Measurements from ENCODE around the gene DCUN1D2.

Gene DCUN1D2

DNA sequence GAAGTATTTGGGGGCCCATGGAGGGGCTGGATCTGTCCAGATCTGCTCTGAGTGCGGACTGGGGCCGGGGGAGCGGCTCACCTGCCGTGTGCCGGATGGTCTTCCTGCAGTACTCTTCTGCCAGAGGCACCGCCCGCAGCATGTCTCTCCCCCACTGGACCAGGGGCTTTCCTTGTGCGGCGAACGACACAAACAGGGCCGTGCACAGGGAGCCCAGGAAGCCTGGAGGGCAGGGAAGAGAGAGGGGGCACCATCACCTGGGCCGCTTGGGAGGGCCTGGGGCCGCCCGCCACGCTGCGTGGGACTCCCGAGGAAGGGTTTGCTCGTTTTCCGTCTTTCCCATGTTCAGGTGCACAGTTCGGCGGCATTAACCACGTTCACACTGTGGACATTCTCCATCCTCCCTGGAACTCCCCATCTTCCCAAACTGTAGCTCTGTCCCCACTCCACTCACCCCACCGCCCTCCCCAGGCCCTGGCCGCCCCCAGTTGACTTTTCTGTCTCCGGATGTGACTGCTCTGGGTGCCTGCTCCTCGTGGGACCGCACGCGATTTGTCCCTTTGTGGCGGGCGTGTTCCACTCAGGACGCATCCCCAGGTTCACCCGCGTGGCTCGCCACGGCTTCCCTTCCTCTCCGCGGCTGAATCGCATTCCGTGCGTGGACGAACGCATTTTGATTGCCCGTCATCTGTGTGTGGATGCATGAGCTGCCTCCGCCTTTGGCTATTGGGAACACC, 61.5 kb downstream of the DCUN1D2 start:
- Histone ChIP-seq H3K9ac (ENCODE audit: low read length) (no peak overlapping the region), H3K4me1 (ENCODE audit: control insufficient read depth, insufficient read depth, low read length) (no peaks in the 10 kb centered on the region), H3K27me3 (ENCODE audit: control insufficient read depth, insufficient read depth, low read length) (no peaks in the 10 kb centered on the region), H3K4me3 (ENCODE audit: low read length) (no peak overlapping the region), H3K36me3 (ENCODE audit: control insufficient read depth, insufficient read depth, low read length) (no peaks in the 10 kb centered on the region), H3K27ac (ENCODE audit: low read depth, low read length) (no peak overlapping the region)

DNA sequence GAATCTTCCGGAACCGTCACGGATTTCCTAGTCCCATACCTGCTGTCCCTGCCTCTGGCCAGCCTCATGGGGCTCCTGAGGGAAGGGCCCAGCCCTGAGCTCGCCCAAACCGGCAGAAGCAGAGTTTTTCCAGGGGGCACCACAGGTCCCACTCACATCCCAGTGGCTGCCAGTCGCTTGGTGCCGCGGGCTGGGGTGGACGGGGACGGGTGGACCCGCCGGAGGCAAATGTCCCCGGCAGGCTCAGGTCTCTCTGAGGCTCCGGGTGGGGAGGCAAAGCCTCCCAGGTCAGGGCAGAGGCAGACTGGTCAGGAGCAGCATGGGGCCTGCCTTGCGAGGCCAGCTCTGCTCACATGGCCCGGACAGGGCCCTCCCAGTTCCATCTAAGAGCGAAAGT, 62.0 kb downstream of the DCUN1D2 start:
- H3K36me3 ChIP-seq (ENCODE audit: control insufficient read depth, insufficient read depth, low read length): no peaks in the 10 kb centered on the region
- no peaks in the 10 kb centered on the region for H3K27me3 ChIP-seq (ENCODE audit: control insufficient read depth, insufficient read depth, low read length)
- H3K4me3 ChIP-seq (ENCODE audit: low read length): no peak overlapping the region
- H3K27ac ChIP-seq (ENCODE audit: low read depth, low read length): no peak overlapping the region
- no peaks in the 10 kb centered on the region for H3K4me1 ChIP-seq (ENCODE audit: control insufficient read depth, insufficient read depth, low read length)
- H3K9ac ChIP-seq (ENCODE audit: low read length): no peak overlapping the region

DNA sequence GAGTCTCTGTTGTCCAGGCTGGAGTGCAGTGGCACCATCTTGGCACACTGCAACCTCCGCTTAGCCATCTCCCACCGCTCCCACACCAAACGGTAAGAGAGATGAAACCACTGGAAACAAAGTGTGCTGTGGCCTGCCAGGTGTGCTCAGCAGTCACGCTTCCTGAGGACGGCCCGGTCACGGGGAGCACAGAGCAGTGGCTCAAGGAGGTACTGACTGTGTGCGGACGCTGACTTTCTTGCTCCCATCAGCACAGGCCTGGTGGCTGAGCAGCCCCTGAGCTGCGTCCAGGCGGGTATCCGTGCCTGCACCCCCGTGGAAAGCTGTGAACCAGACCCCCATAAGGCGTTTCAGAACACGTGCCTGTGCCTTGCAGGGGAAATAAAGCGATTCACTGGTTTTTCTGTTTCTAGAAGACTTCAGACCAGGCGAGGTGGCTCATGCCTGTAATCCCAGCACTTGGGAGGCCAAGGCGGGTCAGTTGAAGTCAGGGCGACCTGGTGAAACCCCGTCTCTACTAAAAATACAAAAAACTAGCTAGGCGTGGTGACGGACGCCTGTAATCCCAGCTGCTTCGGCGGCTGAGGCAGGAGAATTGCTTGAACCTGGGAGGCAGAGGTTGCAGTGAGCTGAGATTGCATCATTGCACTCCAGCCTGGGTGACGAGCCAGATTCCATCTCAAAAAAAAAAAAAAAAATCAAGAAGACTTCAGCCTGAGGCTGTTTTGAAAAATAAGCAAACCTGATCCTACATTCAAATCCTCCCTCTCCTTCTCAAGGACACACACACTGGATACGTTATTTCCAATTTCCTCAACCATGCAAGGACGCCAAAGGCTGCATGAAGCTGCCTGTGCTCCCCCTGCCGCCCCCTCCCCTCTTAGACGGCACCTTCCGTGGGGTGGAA, 62.7 kb downstream of the DCUN1D2 start:
- H3K27ac ChIP-seq (ENCODE audit: low read depth, low read length): no peak overlapping the region
- no peak overlapping the region for H3K4me3 ChIP-seq (ENCODE audit: low read length)
- no peak overlapping the region for H3K9ac ChIP-seq (ENCODE audit: low read length)
- H3K36me3 ChIP-seq (ENCODE audit: control insufficient read depth, insufficient read depth, low read length): no peaks in the 10 kb centered on the region
- no peaks in the 10 kb centered on the region for H3K4me1 ChIP-seq (ENCODE audit: control insufficient read depth, insufficient read depth, low read length)
- H3K27me3 ChIP-seq (ENCODE audit: control insufficient read depth, insufficient read depth, low read length): no peaks in the 10 kb centered on the region

DNA sequence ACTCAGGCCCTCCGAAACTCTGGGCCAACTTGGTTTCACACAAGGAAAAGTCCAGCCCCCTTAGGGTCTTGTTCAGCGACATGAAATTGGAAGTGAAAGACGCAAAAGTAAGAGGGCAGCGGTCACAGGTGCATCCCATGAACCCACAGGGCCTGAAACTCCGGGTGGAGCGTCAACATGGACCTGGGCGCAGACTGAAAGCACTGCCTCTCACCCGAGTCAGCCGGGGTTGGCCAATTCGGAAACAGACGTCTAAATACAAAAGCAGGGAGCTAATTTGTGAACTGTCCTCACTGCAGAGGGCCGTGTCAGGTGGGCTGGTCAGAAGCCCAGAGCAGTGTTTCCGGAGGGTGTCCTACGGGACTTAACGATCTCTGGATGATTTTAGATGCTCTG, 63.9 kb downstream of the DCUN1D2 start:
- no peaks in the 10 kb centered on the region for H3K27me3 ChIP-seq (ENCODE audit: control insufficient read depth, insufficient read depth, low read length)
- no peaks in the 10 kb centered on the region for H3K36me3 ChIP-seq (ENCODE audit: control insufficient read depth, insufficient read depth, low read length)
- H3K4me1 ChIP-seq (ENCODE audit: control insufficient read depth, insufficient read depth, low read length): peaks cover under 1% of the 10 kb centered on the region
- H3K27ac ChIP-seq (ENCODE audit: low read depth, low read length): no peak overlapping the region
- H3K9ac ChIP-seq (ENCODE audit: low read length): no peak overlapping the region
- H3K4me3 ChIP-seq (ENCODE audit: low read length): no peak overlapping the region

DNA sequence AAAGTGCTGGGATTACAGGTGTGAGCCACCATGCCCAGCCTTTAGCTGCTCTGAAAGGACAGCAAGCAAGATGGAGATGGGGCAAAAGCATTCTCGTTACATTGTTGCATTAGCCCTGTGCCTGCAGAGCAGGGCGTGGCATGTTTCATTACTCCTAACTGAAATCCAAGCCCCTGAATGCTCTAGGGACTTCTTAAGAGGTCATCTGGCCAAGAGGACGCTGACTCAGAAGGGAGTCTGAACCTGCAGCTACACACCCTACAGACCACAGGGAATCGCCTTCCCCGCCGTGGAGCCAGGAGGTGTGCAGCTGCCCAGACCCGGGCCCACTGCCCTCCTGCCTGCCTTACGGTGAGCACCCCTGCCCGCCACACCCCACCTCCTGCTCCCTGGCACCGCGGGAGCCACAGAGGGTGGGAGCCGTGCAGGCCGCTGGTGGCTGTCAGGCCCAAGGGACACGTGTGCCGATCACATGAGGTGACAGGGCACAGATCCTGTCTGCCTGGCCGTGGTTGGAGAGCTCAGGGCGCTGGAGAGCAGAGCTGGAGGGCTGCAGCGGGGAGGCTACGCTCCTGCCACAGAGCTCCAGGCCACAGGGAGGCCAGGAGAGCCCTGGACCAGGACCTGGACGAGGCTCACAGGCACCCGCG, 64.4 kb downstream of the DCUN1D2 start:
- Histone ChIP-seq H3K27me3 (ENCODE audit: control insufficient read depth, insufficient read depth, low read length) (no peaks in the 10 kb centered on the region), H3K36me3 (ENCODE audit: control insufficient read depth, insufficient read depth, low read length) (no peaks in the 10 kb centered on the region), H3K4me1 (ENCODE audit: control insufficient read depth, insufficient read depth, low read length) (peaks cover 3% of the 10 kb centered on the region), H3K27ac (ENCODE audit: low read depth, low read length) (no peak overlapping the region), H3K4me3 (ENCODE audit: low read length) (no peak overlapping the region), H3K9ac (ENCODE audit: low read length) (no peak overlapping the region)

DNA sequence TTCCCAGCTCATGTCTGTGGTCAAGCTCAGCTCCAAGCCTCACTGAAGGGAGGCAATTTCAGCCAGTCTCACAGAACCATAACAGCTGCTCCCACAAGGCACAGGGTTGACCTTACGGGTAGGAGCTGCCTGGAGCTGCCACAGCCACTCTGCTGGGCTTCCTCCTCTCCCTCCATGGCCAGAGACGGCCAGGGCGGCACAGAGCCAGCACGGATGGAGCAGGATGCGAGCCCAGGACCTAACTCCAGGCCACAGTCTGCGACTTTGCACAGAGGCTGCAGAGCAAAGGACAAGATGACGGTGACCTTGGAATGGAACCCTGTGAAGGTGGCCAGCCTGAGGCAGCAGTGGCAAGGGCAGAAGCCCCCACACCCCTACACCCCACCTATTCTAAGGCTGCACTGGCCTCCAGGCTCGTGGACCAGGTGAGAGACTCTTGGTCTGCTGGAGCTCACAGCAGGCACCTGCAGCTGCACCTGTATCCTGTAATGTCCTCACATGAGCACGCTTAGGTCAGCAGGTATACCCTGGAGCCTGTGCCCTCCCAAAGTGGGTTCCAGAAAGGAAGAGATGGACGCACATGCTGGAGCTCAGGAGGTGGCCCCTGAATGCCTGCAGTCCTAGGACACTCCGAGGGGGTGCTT, 66.9 kb downstream of the DCUN1D2 start:
- H3K36me3 ChIP-seq (ENCODE audit: control insufficient read depth, insufficient read depth, low read length): no peaks in the 10 kb centered on the region
- H3K4me1 ChIP-seq (ENCODE audit: control insufficient read depth, insufficient read depth, low read length): peaks cover 3% of the 10 kb centered on the region
- H3K4me3 ChIP-seq (ENCODE audit: low read length): no peak overlapping the region
- H3K27ac ChIP-seq (ENCODE audit: low read depth, low read length): no peak overlapping the region
- H3K9ac ChIP-seq (ENCODE audit: low read length): no peak overlapping the region
- no peaks in the 10 kb centered on the region for H3K27me3 ChIP-seq (ENCODE audit: control insufficient read depth, insufficient read depth, low read length)

DNA sequence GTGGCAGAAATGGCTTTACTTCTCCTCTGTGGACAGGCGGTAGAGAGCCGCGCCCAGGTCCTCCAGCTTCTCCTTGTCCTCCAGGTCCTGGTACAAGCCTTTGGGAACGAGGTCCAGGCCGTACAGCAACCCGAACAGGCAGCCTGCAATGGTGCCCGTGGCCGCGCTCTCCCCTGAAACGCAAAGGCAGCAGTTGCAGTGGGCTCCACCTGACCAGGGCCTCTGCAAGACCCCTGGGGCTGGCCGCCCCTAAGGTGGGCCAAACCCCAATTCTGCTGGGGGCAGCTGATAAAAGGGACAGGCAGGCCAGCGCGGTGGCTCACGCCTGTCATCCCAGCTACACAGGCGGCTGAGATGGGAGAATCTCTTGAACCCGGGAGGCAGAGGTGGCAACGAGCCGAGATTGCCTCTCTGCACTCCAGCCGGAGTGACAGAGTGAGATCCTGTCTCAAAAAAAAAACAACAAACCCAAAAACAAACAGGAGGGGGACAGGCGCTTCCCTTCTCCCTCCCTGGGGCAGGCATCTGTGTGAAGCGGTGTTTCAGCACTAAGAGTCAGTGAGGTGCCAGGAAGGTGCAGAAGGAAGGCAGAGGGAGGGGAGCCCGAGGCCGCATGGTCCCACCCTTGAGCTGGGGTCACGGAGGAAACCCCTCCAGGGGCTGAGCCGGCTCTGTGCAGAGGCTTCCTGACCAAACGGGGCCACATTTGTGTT, 67.5 kb downstream of the DCUN1D2 start:
- no peaks in the 10 kb centered on the region for H3K27me3 ChIP-seq (ENCODE audit: control insufficient read depth, insufficient read depth, low read length)
- H3K4me1 ChIP-seq (ENCODE audit: control insufficient read depth, insufficient read depth, low read length): peaks cover 3% of the 10 kb centered on the region
- no peak overlapping the region for H3K4me3 ChIP-seq (ENCODE audit: low read length)
- H3K9ac ChIP-seq (ENCODE audit: low read length): no peak overlapping the region
- H3K27ac ChIP-seq (ENCODE audit: low read depth, low read length): peak overlapping the region; percentile 74
- H3K36me3 ChIP-seq (ENCODE audit: control insufficient read depth, insufficient read depth, low read length): no peaks in the 10 kb centered on the region

DNA sequence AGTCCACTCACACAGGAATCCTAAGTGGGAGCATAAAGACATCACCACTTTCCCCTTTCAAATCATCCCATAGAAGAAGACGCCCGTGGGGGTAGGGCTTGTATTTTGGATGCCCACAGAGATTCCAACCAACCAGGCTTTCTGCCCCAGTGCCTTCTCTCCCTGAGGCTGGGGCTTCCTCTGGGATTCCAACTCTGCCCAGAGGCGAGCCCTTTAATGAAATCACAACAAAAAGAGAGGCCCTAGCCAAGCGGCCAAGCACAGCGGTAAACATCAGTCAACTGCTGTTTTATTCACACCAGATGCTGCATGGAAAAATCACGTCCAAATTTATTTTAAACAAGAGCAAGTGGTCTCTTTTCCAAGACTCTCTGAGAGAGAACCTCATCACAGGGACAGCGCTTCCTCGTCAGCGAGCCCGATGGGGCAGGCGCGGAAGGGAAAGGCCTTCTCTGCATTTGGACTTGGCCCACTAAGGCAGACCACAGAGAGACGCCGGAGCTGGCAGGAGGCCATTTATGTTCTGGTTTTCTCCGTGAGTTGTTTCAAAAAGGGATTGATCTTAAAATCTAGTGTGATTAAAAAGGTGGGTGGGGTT, 68.7 kb downstream of the DCUN1D2 start:
- peak overlapping the region; percentile 74 for H3K27ac ChIP-seq (ENCODE audit: low read depth, low read length)
- peaks cover 3% of the 10 kb centered on the region for H3K4me1 ChIP-seq (ENCODE audit: control insufficient read depth, insufficient read depth, low read length)
- H3K27me3 ChIP-seq (ENCODE audit: control insufficient read depth, insufficient read depth, low read length): no peaks in the 10 kb centered on the region
- H3K4me3 ChIP-seq (ENCODE audit: low read length): no peak overlapping the region
- no peak overlapping the region for H3K9ac ChIP-seq (ENCODE audit: low read length)
- no peaks in the 10 kb centered on the region for H3K36me3 ChIP-seq (ENCODE audit: control insufficient read depth, insufficient read depth, low read length)

DNA sequence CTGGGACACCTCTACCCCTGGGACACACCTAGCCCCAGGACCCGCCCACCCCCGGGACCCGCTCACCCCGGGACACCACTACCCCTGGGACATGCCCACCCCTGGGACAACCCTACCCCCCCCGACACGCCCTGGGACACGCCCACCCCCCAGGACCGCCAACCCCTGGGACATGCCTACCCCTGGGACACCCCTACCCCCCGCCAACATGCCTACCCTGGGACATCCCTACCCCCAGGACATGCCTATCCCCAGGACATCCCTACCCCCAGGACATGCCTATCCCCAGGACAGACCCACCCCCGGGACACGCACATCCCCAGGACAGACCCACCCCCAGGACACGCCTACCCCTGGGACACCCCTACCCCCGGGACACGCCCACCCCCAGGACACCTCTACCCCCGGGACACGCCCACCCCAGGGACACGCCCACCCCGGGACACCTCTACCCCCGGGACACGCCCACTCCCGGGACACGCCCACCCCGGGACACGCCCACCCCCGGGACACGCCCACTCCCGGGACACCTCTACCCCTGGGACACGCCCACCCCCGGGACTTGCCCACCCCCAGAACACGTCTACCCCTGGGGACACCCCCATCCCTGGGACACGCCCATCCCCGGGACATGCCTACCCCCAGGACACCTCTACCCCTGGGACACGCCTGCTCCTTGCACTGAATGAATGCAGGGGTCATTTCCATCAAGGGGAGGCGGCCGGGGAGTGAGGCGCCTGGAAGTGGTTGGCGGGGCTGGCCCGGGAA, 69.5 kb downstream of the DCUN1D2 start:
- peaks cover 3% of the 10 kb centered on the region for H3K4me1 ChIP-seq (ENCODE audit: control insufficient read depth, insufficient read depth, low read length)
- no peak overlapping the region for H3K9ac ChIP-seq (ENCODE audit: low read length)
- no peak overlapping the region for H3K4me3 ChIP-seq (ENCODE audit: low read length)
- H3K27me3 ChIP-seq (ENCODE audit: control insufficient read depth, insufficient read depth, low read length): no peaks in the 10 kb centered on the region
- peak overlapping the region; percentile 74 for H3K27ac ChIP-seq (ENCODE audit: low read depth, low read length)
- no peaks in the 10 kb centered on the region for H3K36me3 ChIP-seq (ENCODE audit: control insufficient read depth, insufficient read depth, low read length)

DNA sequence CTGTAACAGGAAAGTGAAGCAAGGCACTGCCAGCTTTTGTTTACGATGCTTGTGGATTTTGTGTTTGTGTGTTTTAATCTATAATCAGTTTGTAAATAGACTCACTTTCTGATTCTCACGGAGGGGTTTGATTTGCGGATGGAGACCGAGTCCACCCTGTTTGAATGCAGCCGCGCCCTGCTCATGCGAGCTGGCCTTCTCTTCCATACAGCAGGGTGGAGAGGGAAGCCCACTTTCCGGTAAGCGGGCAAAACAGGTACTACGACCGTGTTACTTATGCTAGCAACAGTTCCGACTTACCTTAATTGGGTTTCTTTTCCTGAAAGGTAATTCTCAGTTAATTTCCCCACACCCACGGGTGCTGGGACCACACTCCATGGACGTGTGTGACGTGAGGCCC, 70.3 kb downstream of the DCUN1D2 start:
- Histone ChIP-seq H3K4me1 (ENCODE audit: control insufficient read depth, insufficient read depth, low read length) (peaks cover 3% of the 10 kb centered on the region), H3K36me3 (ENCODE audit: control insufficient read depth, insufficient read depth, low read length) (no peaks in the 10 kb centered on the region), H3K27me3 (ENCODE audit: control insufficient read depth, insufficient read depth, low read length) (no peaks in the 10 kb centered on the region), H3K27ac (ENCODE audit: low read depth, low read length) (no peak overlapping the region), H3K4me3 (ENCODE audit: low read length) (no peak overlapping the region), H3K9ac (ENCODE audit: low read length) (no peak overlapping the region)
